Fibroblast of villous mesenchyme (primary cell): ENCODE measurements around the gene PSMD11. TPM values are rescaled to one million over a fixed set of nuclear protein-coding genes. Genes with fewer than 3 reads are reported as not detected.

Experiments used
- DNase-seq: peaks from one replicate; pipeline ENCODE4 v3.0.0-alpha.2; 2010; ENCODE audit warnings: low read depth
- H3K4me3 ChIP-seq: 2 replicates; pipeline ENCODE4 v1.5.1; 2011; ENCODE audit warnings: low read depth, mild to moderate bottlenecking, low read length
- total RNA-seq: library from RNA; depleted of rRNA; stranded (reverse); fragments of >200 nt; gene quantifications from 2 replicates; pipeline ENCODE4 v1.2.3, GENCODE V29; 2012
- TF ChIP-seq, protein P1 (sequence below): IDR thresholded peaks from 2 replicates; pipeline ENCODE4 v1.5.1; 2012; ENCODE audit warnings: low read depth, mild to moderate bottlenecking, low read length; ENCODE audit not compliant: insufficient read depth

Gene PSMD11
- total RNA-seq, 1 donor, result 117 TPM

DNA sequence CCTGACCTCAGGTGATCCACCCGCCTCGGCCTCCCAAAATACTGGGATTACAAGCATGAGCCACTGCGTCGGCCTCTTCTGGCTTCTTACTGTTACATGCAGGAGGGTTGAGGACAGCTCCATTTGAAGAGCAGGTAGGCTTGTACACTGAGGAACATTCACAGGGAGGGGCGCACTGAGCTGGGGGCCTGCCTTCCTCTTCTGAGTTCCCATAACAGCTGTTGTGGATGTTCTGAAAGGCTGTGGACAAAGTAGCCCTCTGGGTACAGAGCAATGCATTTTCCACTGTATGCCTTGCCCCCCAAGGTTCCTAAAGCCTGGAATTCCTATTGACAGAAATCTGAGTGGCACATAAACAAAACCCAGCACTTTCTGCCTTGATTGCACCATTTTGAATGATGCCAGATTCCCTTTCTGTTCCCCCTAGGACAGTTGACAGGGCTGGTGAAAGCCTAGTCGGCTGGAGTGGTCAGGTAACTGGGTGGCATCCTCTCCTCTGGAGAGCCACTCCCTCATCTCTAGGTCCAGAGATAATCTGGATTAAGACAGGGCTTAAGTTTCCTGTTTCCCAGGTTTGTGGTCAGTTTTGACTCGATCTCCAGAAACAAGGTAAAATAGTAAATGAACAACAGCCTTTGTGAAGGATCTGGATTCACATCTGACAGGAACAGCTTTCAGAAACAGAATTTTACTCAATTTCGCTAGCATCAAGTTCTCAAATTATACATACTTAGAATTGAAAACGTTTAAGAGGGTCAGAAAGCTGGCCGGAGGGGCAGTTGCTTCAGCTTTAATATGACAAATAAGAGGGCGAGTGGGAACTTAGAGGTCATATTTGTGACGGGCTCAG is 41.2 kb downstream of the PSMD11 start:
- TF ChIP-seq, protein P1, sequence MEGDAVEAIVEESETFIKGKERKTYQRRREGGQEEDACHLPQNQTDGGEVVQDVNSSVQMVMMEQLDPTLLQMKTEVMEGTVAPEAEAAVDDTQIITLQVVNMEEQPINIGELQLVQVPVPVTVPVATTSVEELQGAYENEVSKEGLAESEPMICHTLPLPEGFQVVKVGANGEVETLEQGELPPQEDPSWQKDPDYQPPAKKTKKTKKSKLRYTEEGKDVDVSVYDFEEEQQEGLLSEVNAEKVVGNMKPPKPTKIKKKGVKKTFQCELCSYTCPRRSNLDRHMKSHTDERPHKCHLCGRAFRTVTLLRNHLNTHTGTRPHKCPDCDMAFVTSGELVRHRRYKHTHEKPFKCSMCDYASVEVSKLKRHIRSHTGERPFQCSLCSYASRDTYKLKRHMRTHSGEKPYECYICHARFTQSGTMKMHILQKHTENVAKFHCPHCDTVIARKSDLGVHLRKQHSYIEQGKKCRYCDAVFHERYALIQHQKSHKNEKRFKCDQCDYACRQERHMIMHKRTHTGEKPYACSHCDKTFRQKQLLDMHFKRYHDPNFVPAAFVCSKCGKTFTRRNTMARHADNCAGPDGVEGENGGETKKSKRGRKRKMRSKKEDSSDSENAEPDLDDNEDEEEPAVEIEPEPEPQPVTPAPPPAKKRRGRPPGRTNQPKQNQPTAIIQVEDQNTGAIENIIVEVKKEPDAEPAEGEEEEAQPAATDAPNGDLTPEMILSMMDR, result no peak
- no peak overlapping the region for H3K4me3 ChIP-seq
- no peak for DNase-seq

DNA sequence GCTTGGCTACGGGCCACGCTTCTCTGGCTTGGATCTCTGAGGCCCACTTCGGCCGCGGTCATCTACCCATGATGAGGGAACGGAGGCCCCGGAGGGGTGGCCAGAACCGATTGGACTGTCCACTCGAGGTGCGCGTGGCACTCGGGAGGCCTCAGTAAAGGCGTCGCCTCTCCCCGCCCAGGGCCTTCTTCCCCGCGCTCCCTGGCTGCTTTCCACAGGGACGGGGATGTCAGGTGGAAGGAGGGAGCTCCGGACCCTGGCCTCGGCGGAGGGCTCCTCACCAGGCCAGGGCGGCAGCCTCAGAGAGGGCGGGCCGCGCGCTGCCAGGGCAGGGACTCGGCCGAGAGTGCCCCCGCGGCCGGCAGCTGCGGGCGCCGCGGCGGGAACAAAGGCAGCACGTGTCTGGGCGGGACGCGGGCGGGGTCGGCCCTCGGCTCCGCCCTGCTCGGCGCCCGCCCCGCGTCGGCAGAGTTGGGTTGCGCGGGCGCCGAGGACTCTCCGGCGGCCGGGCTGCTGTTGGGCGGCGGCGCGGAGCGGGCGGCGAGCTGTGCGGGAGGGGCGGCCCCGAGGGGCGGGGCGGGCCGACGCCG is 41.9 kb downstream of the PSMD11 start:
- TF ChIP-seq, protein P1, result no peak
- DNase-seq, result peak; percentile 56
- H3K4me3 ChIP-seq, result peak overlapping the region; percentile 52

DNA sequence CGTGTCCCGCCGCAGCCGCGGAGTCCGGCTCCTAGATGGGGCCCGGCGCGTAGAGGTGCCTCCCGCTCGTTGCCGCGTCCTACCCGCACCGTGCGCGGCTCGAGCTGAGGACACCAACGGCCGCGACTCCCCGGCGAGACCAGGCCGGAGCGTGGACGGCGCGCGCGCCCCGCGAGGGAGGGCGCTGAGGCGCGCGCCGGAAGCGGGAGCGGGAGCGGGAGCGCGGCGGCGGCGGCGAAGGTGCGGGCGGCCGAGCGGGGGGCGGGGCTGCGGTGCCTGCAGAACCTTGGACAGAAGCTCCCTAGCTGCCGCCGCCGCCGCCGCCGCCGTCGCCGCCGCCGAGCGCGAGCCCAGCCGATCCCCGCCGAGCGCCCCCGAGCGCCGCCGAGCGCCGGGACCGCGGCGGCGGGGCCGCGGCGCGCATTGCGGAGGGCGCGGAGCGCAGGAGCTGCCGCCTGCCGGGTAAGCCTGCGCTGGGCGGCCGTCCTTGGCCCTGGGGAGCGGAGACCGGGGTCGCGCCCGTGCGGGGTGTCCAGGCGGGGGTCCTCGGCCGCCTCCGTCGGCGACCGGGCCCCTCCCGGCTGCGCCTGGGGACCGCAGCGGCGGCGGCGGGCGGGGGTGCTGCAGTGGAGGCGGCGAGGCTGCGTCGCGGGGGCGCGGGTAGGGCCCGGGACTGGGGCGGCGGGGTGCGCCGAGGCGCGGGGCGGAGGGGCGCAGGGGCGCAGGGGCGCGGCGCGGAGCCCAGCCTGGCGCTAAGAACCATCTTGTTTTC is 42.6 kb downstream of the PSMD11 start, which contains the start of gene CDK5R1:
Gene CDK5R1, plus strand, starts transcription at position 293 of the 772 bp plus-strand sequence. CDS start 628 bp downstream, outside the sequence.
- peak; percentile 69 for DNase-seq

DNA sequence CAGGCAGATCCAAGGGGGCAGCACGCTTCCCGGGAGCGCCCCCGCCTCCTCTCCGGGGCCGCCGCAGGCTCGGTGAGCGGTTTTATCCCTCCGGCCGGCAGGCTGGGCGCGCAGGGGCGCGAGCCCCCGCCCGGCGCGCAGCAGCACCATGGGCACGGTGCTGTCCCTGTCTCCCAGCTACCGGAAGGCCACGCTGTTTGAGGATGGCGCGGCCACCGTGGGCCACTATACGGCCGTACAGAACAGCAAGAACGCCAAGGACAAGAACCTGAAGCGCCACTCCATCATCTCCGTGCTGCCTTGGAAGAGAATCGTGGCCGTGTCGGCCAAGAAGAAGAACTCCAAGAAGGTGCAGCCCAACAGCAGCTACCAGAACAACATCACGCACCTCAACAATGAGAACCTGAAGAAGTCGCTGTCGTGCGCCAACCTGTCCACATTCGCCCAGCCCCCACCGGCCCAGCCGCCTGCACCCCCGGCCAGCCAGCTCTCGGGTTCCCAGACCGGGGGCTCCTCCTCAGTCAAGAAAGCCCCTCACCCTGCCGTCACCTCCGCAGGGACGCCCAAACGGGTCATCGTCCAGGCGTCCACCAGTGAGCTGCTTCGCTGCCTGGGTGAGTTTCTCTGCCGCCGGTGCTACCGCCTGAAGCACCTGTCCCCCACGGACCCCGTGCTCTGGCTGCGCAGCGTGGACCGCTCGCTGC is 43.3 kb downstream of the PSMD11 start:
- DNase-seq, result peak; percentile 13
- H3K4me3 ChIP-seq, result peak overlapping the region; percentile 55
- TF ChIP-seq, protein P1, result no peak

More for the DNA sequence above, 42.6 kb downstream of the PSMD11 start, which contains the start of gene CDK5R1:
- TF ChIP-seq, protein P1, result no peak
- H3K4me3 ChIP-seq, result peak within 1 kb of the TSS; percentile 55

DNA sequence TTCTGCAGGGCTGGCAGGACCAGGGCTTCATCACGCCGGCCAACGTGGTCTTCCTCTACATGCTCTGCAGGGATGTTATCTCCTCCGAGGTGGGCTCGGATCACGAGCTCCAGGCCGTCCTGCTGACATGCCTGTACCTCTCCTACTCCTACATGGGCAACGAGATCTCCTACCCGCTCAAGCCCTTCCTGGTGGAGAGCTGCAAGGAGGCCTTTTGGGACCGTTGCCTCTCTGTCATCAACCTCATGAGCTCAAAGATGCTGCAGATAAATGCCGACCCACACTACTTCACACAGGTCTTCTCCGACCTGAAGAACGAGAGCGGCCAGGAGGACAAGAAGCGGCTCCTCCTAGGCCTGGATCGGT is 43.9 kb downstream of the PSMD11 start:
- TF ChIP-seq, protein P1, result no peak
- H3K4me3 ChIP-seq, result no peak overlapping the region

DNA sequence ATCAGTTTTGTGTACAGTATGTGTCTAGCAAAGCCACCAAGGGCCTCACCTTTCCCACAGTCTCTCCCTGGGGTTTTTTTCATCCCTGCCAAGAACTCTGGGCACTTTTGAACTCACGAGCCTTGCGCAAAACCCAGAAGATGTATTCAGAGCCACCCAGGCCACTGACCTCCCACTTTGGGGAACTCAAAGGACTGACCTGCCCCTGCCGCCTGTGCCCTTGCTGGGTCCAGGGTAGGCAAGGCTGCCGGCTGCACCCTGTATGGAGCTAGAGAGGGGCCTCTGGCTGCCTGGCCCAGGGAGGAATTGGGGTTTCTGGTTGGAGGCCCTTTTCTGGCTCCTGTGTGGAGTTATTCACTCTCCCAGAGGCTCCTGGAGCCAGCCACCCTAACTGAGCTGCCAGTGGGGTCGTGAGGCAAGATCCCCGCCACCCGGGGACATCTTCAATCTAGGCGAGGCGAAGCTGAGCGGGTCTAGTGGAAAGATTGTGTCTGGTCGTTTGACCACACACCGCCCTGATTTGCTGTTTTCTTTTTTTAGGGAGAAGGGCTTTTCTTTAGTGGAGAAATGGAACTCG is 44.4 kb downstream of the PSMD11 start:
- TF ChIP-seq, protein P1, result no peak
- DNase-seq, result no peak

More for the DNA sequence above, 43.9 kb downstream of the PSMD11 start:
- no peak for DNase-seq

More for the DNA sequence above, 44.4 kb downstream of the PSMD11 start:
- H3K4me3 ChIP-seq, result no peak overlapping the region
